GM10847 (cell line): ENCODE results near the gene SYTL1.

ENCODE experiments used
- POLR2A ChIP-seq: IDR thresholded peaks from 2 replicates; pipeline ENCODE4 v1.6.1; 2011; ENCODE audit not compliant: insufficient read length; ENCODE audit errors: extremely low read depth

SYTL1 gene

DNA sequence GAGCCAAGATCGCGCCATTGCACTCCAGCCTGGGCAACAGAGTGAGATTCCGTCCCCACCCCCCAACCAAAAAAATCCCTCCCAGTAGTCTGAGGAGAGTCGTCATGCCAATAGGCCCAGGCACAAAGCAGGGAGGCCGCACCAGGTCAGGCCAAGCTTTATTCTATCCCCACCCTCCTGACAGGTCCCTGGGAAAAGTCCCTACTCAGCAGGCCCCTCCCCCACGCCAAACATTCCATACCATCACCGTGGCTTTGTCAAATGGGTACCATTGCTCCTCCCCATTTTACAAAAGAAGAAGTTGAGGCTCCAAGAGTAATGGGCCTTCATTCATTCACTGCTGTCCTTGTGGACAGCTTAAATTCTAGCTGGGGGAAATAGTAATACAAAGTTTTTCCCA is 55.9 kb downstream of the SYTL1 start:
- no peak for TF ChIP-seq POLR2A

DNA sequence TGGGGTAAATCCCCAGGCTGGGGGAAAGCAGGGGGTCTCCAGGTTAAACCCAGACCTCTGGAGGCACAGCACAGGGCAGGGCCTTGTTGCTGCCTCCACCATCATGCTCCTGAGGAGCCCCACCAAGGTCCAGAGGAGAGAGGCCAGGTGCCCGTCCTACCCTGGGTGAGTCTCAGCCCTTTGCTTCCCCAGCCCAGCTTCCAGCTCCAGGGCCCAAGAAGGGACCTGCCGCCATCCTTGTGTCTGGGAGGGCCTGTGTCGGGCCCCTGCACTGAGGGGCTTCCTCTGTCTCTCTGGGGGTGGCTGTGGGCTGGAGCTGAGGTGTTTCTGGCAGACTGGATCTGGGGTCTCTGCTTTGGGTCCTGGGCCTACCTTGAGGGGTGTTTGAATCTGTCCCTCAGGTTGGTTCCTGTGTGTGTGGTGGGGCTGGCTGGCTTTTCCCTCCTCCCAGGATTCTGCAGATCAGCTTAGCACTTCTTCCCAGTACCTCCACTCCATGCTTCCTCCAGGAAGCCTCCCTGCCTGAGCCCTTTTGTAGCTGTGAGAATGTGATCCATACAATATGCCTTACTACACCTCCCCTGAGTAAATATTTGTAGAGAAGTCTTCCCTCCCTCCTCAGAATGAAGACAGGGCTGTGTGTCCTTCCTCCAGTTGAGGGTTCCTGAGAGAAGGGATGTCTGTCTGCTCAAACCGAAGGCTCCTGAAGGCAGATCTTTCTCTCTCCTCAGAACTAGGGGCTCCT is 56.8 kb downstream of the SYTL1 start:
- TF ChIP-seq POLR2A: no peak

DNA sequence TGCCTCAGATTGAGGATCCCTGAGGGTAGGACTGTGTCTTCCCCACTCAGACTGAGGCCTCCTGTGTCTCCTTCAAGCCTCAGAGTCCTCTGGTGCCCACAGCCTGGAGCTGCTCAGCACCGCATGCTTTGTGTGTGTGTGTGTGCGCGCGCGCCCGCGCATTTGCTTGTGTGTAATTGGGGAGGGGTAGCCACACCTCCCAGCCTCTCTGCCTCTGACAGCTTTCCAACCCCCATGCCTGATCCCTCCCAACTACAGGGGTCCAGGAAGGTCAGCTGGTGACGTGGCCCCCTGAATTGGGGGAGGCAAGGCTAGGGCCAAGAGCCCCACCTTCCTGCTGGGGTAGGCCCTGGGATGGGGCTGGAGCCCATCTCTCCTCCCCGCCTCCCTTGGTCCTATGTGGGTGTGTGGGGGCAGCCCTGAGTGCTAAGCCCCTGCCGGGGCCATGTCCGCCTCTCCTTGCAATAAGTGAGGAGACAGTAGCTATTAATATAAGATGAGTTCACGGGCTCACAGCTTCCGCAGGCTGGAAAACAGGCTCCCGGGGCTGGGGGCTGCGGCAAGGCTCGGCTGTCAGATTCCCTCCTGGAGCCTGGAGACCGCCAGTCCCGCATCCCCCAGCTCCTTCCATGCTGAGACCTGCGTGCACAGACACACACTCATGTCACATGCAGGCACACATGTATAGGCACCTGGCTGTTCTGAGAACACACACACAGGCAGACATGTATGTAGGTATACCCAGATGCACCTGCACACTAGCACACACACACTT is 57.6 kb downstream of the SYTL1 start:
- no peak for TF ChIP-seq POLR2A

- no peak for TF ChIP-seq POLR2A
Measured at GRCh38 chr1:27400082-27400962, 58.5 kb downstream of the SYTL1 start.

DNA sequence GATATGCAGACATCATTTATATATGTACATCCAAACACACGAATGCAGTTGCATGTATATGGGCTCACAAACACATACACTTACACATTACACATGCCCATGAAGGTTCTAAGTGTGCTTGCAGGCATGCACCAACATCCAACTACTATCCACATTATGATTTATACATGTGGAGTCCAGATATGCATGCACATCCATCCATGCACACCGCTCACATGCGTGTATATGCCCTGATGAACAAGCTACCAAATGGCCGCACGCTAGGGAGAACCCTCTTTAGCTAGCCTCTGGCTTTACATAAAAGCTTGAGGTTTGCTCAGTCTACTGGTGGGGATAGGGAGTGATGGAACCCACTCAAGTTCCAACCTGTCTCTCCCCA is 59.1 kb downstream of the SYTL1 start:
- no peak for TF ChIP-seq POLR2A

DNA sequence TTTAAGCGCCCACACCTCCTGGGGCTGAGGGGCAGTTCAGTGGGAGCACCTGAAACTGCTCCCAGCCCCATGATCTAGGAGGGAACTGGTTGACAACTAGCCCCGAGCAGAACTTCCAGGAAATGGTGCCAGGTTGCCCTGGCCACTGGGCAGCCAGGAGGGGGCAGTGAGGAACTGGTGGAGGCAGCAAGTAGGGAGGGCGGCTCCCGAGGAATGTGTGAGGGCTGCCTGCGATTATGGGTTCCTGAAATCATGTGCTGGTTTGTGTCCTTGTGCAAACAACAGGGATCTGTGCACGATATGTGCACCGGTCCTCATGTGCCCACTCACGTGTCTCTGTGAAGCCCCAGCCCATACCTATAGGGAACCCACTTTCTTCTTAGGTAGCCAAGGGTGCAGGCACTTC is 60.5 kb downstream of the SYTL1 start:
- TF ChIP-seq POLR2A: peak; percentile 20

- no peak for TF ChIP-seq POLR2A
Measured at GRCh38 chr1:27403065-27403726, 61.4 kb downstream of the SYTL1 start.
